Smooth muscle cell of the coronary artery (primary cell): ENCODE data around the gene C16orf86. TPM values are rescaled to one million over a fixed set of nuclear protein-coding genes. Genes with fewer than 3 reads are reported as not detected.

ENCODE experiments used
- total RNA-seq: library from RNA; depleted of rRNA; stranded (reverse); fragments of >200 nt; gene quantifications from 2 replicates; pipeline ENCODE4 v1.2.3, GENCODE V29; 2014; ENCODE audit warnings: low replicate concordance

C16orf86 gene, protein sequence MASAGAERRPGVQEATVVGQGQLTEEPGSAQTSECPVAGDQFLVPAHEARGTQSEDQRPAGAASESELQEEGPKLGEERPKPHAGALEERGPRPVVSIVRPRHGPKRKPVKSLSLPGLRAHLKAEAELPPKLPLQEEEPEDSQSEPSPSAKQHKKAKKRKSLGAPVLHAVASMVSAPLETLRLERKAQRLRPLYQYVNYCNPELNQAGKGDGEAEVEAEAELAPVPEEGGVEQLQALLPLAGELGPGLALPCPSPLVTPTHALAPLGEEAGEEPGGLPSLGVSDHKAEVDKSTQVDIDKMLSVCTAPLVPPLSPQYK
- 1.6 and 3.6 TPM in 2 replicates for total RNA-seq

DNA sequence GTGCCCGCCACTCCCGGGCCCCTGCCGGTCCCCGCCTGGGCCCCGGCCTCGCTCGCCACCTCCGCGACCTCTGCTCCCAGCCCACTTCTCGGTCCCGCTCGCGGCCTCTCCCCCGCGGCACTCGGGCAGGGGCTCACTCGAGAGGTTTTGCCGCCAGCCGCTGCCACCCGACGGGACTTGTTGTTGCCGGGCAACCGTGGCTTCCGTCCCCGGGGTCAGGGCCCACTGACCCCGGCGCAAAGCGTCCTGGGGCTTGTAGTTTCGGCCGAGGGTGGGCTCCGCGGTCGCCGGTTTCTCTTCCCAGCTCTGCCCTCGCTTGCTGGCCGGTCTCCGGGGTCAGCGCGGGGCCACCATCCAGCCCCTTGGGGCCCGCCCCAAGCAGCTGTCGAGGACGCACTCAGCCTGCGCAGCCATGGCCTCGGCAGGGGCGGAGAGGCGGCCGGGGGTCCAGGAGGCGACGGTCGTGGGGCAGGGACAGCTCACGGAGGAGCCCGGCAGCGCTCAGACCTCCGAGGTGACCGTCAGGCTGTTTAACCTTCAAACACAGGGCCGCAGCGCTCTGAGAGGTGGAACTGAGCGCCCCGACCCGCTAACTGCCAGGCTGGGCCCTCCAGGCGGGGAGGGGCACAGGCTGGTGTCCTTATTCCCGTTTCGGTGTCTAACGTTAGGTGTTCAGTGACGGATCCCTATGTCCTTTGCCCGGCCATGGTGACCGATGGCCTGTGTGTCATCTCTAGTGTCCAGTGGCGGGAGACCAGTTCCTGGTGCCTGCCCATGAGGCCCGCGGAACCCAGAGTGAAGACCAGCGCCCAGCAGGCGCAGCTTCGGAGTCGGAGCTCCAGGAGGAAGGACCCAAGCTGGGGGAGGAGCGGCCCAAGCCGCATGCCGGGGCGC is at the start of gene C16orf86, which contains the start of gene ENKD1:
Gene C16orf86 (plus strand): TSS at position 256 of the 894 bp plus-strand sequence. CDS start 157 bp downstream, at position 413.
Gene ENKD1 (minus strand): TSS at position 192 of the 894 bp plus-strand sequence. CDS start 308 bp downstream, outside the sequence.

DNA sequence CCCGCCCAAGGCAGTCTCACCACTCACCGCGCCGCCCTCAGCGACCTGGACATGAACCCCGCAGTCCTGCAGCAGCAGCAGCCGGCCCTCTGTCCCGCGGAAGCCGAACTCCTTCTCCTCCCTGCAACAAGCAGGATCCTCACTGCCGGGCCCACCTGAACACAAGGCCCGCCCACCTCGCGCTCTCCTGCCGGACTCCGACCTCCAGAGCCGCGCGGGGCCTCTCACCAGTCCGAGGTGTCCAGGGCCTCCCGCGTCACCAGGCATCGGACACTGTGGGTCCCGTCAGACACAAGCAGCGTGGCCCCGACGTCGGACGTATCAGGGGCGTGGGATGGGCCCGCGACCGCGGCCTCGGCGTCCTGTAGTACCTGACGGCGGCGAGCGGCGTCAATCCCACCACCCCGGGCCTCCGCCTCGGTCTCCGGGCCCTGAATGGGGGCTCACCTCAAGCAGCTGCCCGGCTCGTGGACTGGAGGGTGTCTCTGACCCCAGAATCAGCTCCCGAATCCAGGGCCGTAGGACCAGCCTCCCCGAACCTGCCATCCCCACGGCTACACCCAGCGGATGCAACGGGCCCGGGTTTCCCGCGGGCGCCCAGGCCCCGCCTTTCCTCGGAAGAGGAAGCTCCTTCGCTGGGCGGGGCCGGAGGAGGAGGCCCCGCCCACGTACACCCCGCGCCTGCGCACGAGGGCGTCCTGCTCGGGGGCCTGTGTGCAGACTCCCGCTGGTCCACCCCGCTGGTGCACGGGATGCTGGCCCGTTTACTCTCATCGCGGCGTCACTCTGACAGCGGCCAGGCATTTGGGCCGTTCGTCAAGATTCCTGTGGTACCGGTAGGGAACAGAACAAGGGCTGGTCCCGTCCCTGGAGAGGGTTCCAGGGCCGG is 6.7 kb upstream of the C16orf86 start, which contains the start of gene ACD:
Gene ACD (minus strand): TSS at position 586 of the 889 bp plus-strand sequence. CDS start 40 bp downstream, at position 546.

DNA sequence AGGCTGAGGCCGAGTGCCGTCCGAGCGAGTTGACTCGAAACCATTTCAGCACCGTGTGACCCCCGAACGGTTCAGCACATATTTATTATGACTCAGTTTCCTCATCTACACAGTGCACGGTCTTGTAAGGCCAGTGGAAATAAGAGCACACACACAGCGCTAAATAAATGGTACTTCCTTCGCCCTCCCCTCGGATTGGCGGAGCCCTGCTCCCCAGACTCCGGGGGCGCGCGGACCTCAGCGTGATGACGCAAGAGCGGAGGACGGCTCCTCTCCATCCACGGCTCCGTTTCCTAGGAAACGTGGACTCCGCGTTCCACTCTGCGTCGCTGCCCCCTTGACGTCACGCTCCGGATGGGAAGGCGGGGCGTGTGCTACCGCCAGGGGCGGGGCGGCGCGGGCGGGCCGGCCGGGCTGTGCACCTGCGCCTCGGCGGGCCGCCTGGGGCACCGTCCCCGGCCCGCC is 6.0 kb upstream of the C16orf86 start, which contains the start of gene PARD6A:
Gene PARD6A (plus strand): TSS at position 397 of the 465 bp plus-strand sequence. CDS start 79 bp downstream, outside the sequence.

Other genes starting within 250 kb of the C16orf86 start
- gene HSD11B2, start 235.7 kb upstream of the C16orf86 start, total RNA-seq = not detected in 2 replicates
- 108 and 157 TPM in 2 replicates for gene ATP6V0D1, start 185.7 kb upstream of the C16orf86 start, total RNA-seq
- 0.08 TPM in 1 of 2 replicates, not detected in the other for gene AGRP, start 183.3 kb upstream of the C16orf86 start, total RNA-seq
- 23.1 and 23.3 TPM in 2 replicates for gene RIPOR1, start 138.0 kb upstream of the C16orf86 start, total RNA-seq
- 14.2 and 14.7 TPM in 2 replicates for gene CTCF, start 104.3 kb upstream of the C16orf86 start, total RNA-seq
- 0.15 TPM in 1 of 2 replicates, not detected in the other for gene CARMIL2, start 21.7 kb upstream of the C16orf86 start, total RNA-seq
- gene ACD, start 6.6 kb upstream of the C16orf86 start, total RNA-seq = 7.6 and 9.8 TPM in 2 replicates
- 0.60 and 1.1 TPM in 2 replicates for gene PARD6A, start 5.9 kb upstream of the C16orf86 start, total RNA-seq
- gene ENKD1, start 64 bp upstream of the C16orf86 start, total RNA-seq = 11.8 and 13.8 TPM in 2 replicates
- 14.1 and 18.0 TPM in 2 replicates for gene GFOD2, start 52.5 kb downstream of the C16orf86 start, total RNA-seq
- gene RANBP10, start 139.7 kb downstream of the C16orf86 start, total RNA-seq = 2.7 and 5.9 TPM in 2 replicates
- 1.2 and 1.9 TPM in 2 replicates for gene TSNAXIP1, start 140.1 kb downstream of the C16orf86 start, total RNA-seq
- gene THAP11, start 175.5 kb downstream of the C16orf86 start, total RNA-seq = 26.3 and 47.7 TPM in 2 replicates
- gene NUTF2, start 180.1 kb downstream of the C16orf86 start, total RNA-seq = 79.6 and 157 TPM in 2 replicates
- 18.3 and 23.8 TPM in 2 replicates for gene CENPT, start 180.9 kb downstream of the C16orf86 start, total RNA-seq
- 46.8 and 50.8 TPM in 2 replicates for gene EDC4, start 206.2 kb downstream of the C16orf86 start, total RNA-seq
- gene NRN1L, start 218.1 kb downstream of the C16orf86 start, total RNA-seq = not detected in 2 replicates
- gene PSKH1, start 226.4 kb downstream of the C16orf86 start, total RNA-seq = 13.5 and 31.1 TPM in 2 replicates